CD4-positive, alpha-beta T cell treated with Interleukin-12 subunit alpha and Interleukin-12 subunit beta, for 1 hour (primary cell): ENCODE measurements around the gene ENTPD5.
A peak's percentile ranks its signal among the peaks of the same experiment; 100 is the strongest.
"Not testable (repeated sequence)": the region's sequence is repeated elsewhere in the genome, so short reads cannot be mapped to it uniquely, and the experiment has no call there.

ENCODE experiments used
- DNase-seq: peaks from one replicate; pipeline ENCODE4 v3.0.0-alpha.2; 2020

Gene ENTPD5

DNA sequence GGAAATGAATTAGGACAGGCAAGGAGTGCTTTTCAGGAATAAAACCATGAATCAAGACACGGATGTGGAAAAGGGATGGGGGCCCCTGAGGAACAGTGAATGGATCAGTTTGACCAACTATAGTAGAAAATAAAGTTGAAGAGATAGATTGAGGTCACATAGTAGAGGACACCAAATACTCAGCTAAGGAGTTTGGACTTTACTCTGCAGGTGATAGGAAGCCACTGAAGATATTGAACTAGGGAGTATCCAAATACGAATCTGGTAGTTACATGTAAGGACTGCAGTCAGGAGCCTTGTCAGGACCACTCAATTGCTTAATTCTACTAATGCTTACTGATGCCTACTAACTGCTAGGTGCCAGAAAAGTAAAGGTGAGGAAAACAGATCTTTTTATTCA is 20.4 kb downstream of the ENTPD5 start:
- no peak for DNase-seq

DNA sequence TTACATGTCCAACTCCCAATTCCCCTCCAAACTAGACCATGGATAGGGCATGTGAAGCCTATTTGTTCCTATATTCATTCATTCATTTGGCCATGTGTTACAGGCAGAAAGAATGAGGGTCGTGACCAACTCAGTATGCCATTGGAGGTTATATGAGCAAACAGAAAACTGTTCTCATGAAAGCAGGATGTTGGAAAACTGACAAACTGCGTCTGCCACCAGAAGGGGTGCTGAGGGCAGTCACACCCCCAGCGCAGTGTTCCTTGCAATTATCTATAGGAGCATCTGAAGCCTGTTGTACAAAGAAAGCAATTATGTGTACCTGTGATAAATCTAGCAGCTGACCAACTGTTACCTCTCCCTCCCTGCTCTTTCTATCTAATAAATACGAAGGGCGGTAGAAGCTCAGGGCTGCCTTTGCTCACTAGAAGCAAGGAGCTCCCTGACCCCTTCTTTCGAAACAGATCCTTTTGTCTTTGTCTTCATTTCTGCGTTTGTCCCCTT is 21.1 kb downstream of the ENTPD5 start:
- DNase-seq = no peak

DNA sequence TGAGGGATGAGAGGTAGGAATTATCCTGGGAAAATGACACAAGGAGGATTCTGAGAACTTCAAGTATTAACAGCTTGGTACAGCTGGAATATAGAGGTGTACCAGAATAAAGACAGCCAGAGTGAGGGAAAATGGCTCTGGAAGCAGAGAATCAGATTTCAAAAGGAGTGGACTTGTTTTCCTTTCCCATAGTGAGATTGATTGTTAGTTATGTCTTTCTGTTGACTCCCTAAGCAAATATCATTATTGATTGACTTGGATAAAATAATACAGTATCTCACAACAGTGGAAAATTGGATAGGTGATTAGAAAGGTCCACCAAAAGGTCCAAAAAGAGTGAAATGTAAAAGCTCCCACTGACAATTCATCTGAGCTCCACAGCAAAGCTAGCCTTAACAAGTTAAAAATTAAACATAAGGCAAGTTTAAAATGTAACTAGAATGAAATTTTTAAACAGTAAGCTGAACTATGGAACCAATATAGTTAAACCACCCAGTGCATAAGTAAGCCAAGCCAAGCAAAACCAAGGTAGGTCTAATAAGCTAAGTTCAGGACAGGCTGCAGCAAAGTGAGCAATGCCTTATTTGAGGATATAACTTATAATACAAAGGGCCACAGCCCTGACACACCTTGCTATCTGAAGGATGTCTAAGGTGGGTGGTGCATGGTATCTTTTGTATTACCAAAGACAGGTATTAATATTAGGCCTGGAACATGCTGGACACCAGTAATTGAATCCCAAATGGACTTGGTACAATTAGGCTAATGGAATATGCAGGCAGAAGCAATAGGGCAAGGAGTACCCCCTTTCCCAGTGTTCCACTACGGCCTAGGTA is 21.8 kb downstream of the ENTPD5 start:
- no peak for DNase-seq

DNA sequence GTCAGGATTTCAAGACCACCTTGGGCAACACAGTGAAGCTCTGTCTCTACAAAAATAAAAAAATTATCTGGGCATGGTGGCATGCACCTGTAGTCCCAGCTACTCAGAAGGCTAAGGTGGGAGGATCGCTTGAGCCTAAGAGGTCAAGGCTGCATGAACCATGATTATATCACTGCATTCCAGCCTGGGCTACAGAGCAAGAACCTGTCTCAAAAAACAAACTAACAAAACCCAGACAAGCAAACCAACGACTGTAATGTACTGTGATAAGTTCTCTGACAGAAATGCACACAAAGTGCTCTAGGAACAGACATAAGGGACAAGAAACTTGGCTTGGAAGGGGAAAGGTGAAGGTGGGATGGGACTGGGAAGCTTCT is 22.4 kb downstream of the ENTPD5 start:
- DNase-seq = no peak

DNA sequence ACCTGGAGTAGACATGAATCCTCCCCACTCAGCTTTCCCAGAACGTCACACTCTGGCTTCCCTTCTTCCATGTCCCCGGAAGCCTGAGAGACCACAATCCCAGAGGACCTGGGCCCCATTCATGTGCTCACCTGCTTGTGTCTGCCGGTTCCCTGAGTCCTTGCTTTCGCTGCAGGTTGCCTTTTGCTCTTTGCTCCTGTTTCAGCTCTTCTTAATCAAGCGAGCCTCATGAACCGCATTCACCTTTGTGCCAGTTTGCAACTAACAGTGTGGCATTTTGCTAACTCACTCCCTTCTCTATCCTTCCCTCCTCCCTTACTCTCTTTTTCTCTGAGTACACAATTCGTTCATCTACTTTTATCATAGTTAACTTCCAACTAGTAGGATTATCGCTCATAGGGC is 23.1 kb downstream of the ENTPD5 start:
- no peak for DNase-seq

DNA sequence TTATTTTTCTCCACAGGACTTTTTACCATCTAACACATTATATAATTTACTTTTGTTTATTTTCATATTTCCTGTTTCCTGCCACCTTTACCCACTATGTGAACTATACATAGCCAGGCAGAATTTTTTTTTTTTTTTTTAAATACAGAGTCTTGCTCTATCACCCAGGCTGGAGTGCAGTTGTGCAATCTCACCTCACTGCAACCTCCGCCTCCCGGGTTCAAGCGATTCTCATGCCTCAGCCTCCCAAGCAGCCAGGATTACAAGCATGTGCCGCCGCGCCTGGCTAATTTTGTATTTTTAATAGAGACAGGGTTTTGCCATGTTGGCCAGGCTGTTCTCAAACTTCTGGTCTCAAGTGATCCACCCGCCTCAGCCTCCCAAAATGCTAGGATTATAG is 24.2 kb downstream of the ENTPD5 start:
- not testable (repeated sequence) for DNase-seq

DNA sequence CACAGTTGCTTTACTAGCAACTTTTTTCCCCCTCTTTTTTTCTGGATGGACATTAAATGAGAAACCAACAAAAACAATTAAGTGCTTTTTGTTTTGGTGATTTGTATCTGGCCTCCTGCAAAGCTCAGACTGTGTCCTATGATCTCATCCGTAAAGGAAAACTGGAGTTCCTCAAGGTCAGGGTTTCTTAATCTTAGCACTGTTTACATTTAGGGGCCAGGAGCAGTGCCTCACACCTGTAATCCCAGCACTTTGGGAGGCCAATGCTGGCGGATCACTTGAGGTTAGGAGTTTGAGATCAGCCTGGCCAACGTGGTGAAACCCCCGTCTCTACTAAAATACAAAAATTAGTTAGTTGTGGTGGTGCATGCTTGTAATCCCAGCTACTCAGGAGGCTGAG is 28.0 kb downstream of the ENTPD5 start:
- DNase-seq = no peak

DNA sequence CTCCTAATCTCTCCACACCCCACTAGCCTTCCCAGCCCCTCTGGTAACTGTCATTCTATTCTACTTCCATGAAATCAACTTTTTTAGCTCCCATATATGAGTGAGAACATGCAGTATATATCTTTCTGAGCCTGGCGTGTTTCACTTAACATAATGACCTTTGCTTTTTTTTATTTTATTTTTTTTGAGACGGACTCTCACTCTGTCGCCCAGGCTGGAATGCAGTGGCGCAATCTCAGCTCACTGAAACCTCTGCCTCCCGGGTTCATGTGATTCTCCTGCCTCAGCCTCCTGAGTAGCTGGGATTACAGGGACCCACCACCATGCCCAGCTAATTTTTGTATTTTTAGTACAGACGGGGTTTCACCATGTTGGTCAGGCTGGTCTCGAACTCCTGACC is 30.4 kb downstream of the ENTPD5 start:
- not testable (repeated sequence) for DNase-seq

DNA sequence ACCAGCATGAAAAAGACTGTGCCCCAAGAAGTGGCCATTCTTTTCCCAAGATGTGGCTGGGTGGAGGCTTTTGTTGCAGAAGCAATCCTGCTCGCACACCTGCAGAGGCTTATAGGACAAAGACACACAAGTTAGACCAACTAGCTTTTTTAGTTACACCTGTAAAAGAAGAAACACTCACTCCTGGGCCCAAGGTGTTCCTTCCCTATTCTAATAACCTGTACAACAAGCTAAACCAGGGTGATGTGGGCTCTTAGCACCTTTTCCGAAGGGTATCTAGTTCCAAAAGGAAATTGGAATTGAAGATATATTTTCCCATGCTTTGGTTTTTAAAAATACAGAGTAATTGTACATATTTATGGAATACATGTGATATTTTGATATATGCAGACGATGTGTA is 31.0 kb downstream of the ENTPD5 start:
- DNase-seq = no peak

DNA sequence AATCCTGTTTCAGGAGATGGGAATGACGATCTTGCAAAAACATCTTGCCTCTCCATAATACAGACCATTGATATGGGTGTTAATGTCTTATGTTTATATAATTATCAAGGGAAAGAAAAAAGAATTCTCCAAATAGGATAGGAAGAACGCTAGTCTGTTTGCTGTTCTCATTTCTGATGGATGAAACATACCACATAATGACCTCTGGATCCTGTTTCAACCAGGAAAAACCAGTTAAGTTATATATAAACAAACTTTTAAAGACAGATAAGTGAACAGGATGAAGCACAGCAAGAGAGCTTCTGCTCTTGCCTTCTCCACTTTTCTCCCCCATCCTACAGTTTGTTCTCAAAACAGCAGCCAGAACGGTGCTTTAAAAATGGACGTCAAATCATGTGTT is 41.2 kb downstream of the ENTPD5 start:
- no peak for DNase-seq

DNA sequence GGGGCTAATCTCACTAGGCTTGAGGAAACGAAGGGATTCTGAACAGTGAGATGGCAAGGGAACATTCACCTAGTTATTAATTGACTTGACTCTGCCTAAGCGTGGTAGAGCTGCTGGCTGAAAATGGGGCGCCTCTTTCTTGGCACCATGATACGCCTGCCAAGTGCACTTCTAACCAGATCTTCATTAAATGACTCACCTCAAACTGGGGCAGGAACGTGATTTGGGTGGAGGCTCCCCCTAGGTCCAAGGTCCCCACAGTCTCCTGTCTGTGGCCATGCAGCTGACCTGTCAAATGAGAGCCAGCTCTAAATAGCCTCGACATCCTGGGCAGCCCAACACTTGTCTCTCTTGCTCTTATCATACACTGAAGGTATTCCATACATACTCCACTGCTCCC is 43.0 kb downstream of the ENTPD5 start:
- no peak for DNase-seq

DNA sequence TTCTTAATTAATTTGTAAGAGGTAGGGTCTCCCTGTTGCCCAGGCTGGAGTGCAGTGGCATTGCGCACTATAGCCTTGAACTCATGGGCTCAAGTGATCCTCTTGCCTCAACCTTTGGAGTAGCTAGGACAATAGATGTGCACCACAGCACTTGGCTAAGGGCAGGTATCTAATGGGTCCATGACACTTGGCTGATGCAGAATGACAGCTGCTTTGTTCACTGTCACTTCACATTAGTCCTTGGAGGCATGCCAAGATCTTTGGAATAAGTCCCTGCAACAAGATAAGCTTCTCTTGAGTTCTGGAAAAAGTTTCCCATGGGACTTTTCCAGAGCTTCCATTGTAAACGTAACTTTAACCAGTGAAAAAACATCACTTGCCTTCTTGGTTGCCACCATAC is 45.6 kb downstream of the ENTPD5 start:
- DNase-seq = no peak

DNA sequence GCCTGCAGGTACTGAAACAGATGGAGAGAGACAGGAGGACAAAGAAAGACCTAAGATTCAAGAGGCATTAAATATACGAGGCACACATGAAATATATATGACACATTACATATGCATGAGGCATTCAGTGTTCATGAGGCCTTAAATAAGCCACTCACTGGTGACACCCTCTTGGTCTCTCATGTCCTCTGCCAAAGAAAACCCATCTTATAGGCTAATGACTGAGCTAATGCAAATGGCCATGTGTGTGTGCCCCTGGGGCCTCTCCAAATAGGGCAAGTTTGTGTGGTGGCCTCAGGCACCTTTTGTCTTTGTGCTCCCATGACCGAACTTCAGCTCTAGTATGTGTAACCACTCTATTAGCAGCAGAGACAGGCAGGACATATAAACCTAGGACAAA is 50.2 kb downstream of the ENTPD5 start:
- no peak for DNase-seq

DNA sequence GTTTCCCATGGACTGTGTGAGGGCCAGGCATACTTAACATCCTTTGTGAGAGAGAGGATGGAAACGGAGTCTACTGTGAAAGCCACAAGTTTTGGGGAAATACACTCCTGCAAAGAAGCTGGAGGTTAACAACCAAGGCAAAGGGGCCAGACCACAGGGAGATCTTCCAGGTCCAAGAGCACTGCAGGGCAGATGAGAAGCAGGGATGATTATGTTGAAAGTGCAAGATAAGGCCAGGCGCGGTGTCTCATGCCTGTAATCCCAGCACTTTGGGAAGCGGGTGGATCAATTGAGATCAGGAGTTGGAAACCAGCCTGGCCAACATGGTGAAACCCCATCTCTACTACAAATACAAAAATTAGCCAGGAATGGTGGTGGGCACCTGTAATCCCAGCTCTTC is 53.9 kb downstream of the ENTPD5 start:
- no peak for DNase-seq

DNA sequence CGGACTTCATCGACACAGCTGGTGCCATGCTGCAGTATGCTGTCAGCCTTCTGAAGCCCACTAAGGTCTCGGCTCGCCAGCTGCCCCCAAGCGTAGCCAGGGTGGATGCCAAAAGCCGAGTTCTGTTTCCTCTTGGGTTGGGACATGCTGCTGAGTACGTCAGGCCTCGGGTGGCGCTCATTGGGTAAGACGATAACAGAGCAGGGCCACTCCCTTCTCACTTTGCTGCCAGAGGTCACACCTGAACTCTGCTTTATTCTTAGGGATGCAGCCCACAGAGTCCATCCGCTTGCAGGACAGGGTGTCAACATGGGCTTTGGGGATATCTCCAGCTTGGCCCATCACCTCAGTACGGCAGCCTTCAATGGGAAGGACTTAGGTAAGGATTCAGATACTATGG is 57.9 kb downstream of the ENTPD5 start:
- DNase-seq = no peak

DNA sequence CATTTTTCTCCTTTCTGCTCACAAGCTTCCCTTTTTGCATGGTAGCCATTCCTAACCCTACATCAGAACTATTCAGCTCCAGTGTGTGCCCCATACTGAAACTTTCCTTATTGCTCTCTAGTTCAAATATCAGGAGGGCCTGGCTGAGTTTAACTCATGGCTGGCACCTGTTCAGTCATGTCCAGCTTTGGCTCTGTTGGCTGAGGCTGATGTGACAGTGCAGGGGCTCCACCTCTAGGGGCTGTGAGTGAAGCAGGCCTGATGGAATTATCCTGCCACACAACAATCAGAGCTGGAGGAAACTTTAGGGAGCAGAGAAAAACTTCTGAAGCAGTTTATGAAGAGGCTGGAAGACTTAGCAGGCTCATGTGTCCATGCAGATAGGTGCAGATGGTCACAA is 60.5 kb downstream of the ENTPD5 start:
- DNase-seq = no peak

DNA sequence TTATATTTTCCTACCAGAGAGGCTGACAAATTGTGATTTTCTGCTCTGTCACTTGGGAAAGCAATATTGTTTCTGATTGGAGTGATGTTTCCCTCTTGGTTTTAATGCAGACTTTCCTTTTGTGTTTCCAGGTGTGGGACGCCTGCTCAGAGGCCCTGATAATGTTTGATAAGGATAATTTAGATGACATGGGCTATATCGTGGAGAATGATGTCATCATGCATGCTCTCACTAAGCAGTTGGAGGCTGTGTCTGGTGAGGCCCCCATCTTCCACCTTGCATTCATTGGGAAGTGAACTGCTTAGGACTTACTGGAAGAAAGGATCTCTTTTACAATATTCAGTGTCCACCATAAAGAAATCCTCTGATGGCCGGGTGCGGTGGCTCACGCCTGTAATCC is 63.4 kb downstream of the ENTPD5 start:
- no peak for DNase-seq

DNA sequence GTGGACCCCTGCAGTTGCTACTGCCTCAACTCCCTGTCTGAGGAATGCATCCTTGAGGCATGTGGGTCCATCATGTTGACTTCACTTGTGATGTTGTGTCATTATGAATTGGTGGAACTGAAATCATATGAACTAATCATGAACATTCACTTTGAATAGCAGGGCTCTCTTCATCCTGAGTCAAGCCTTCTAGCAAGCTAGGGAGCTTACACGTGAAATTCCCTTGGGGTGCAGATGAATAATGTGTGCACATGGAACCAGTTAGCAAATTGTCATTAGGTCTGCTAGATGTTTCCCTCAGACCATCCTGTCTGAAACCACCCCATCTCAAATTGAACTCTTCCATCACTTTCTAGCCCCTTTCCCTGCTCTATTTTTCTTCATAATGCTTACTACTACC is 65.4 kb downstream of the ENTPD5 start:
- DNase-seq = no peak

DNA sequence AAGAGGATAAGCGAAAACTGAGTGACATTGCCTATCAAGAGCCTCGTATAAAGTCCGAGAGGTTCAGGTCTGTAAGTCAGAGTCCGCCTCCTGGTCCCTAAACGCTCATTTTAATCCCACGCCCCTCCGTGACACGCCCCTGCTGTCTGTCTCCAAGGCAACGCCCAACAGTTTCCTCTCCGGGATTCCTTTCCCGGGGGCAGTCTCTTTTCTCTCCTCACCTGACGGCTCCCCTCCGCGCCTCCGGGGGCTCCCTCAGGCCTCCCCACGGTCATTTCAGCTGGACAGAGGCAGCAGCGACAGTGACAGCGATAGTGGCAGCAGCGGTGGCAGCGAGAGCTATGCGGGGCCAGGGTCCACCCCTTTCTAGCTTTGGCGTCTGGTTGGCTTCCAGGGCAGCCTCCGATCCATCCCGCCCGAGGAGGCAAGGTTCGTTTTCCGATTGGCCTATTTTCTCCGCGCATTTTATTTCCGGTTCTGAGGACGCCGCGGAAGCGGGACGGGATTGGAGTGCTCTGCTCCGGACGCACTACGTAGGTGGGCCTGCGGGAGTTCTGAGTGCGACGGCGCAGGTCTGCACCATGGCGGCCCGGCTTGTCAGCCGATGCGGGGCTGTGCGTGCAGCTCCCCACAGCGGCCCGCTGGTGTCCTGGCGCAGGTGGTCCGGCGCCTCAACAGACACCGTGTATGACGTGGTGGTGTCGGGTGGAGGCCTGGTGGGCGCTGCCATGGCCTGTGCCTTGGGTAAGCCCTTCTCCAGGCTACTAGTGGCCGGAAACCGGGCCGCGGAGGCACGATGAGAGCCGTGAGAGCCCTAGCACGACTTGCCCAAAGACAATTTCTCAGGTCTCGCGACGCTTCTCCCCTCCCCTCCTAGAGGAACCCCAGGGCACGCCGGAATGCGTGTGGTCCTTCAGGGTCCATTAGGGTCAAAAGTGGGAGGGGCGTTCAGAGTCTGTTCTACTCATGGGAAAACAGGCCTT is 69.0 kb downstream of the ENTPD5 start, which contains the start of the genes COQ6 and FAM161B:
Gene COQ6 (plus strand): TSS at position 551 of the 983 bp plus-strand sequence. CDS start 31 bp downstream, at position 582.
Gene FAM161B (minus strand): TSS at position 343 of the 983 bp plus-strand sequence. CDS start 68 bp downstream, at position 275.
- DNase-seq = peak; percentile 94

DNA sequence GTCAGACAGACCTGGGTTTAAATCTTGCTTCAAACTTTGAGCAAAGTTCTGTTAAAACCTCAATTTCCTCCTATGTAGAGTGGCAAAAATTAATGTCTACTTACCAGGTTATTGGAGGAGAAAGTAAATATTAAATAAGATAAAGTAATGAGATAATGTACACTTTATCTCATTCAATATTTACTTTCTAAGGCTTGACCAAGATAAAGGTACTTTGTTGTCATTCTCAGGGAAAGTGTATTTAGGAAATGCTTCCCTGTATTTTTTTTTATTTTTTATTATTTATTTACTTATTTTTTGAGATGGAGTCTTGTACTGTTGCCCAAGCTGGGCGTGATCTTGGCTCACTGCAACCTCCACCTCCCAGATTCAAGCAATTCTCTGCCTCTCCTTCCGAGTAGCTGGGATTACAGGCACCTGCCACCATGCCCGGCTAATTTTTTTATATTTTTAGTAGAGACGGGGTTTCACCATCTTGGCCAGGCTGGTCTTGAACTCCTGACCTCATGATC is 73.9 kb downstream of the ENTPD5 start:
- no peak for DNase-seq

DNA sequence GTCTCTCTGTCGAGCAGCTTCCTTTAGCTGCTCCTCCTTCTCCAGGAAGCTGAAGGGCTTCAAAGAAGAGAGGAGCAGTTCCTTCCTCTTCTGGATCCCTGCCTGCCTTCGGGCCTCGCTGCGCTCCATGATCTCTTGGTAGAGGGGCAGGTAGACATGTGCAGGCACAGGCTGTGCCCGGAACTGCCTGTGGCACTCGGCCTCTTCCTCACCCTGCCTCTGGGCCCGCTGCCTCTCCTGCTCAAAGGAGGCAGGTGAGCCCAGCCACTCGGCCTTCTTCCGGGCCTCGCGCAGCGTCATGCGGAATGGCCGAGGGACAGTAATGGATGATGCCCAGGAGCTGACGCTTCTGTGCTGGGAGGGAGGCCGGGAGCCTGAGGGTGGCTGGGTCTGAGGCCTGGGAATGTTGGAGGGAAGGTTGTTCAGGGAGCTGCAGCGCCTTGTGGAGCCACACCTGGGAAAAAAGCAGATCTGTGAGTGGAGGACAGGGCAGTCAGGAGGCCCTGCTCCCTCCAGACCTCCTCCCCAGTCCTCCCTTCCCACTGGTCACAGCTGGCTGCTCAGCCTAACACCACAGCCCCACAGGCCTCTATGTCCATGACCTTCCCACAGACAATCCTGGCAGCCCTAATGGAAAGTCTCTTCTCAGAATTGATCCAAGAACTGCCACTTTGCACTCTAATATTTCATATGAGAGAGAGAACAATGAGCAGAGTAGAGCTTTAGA is 74.5 kb downstream of the ENTPD5 start:
- no peak for DNase-seq

DNA sequence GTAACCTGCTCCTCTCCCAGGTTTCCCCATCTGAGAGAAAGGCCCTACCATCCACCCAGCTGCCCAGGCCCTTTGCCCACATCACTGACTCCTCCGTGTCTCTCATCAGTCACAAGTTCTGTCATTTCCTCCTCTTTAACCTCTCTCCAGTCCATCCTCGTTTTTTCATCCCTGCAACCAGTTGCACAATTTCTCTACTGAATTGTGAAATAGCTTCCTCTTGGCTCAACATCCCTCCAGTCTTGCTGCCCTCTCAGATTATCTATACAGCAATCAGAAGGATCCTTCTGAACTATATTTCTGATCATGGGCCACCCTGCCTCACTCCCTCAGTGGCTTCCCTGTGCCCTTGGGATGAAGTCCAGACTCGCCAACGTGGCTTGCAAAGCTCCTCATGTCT is 76.0 kb downstream of the ENTPD5 start:
- no peak for DNase-seq

DNA sequence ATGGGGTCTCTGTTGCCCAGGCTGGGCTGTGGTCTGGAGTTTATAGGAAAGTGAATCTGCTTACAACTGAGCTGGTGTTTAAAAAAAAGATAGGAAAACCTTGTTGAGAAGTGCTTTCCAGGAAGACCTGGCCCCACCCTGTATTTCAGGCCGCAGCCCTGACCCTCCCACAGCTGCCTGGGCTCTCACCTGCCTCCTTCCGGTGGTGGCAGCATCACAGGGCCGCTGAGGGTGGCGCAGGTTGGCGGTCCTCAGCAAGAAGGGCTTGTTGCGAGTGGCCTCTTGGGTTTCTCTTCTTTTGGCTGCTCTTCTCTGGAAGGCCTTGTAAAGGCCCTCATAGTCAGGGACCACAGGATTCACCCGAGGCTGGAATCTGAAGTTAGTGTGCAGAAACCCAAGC is 76.9 kb downstream of the ENTPD5 start:
- DNase-seq = no peak
